Right ventricle myocardium superior (tissue), 1 donor: ENCODE measurements around the gene DHX9. TPM values are rescaled to one million over a fixed set of nuclear protein-coding genes. Genes with fewer than 3 reads are reported as not detected.

ENCODE experiments used
- ATAC-seq: fragments of 200-7000 bp; cut with Tn5 transposase; one replicate; pipeline ENCODE4 v1.9.1; 2020; ENCODE audit warnings: mild to moderate bottlenecking; ENCODE audit not compliant: poor library complexity
- DNase-seq: peaks from one replicate; pipeline ENCODE4 v3.0.0-alpha.2; 2020
- intact Hi-C: fragments of 100-400 bp; cut with DNase I; formaldehyde crosslinking; loops from one replicate; pipeline ENCODE4 v1.11.2; 2022
- long read RNA-seq: library from polyadenylated mRNA; unstranded; transcript quantifications from one replicate; pipeline ENCODE4 v2.0.0, GENCODE V29; 2021
- total RNA-seq: library from RNA; stranded (reverse); fragmentation: NEBNext Ultra II Directional; extraction: Animal tissue kit (Norgen Biotek cat#: 25700); gene quantifications from one replicate; pipeline ENCODE4 v1.2.1, GENCODE V29; 2021
- donor health status: DM: no; HTN: yes; CAD: no; lungs with severe emphysema.

The DHX9 gene
- total RNA-seq = 54.9 TPM
- long read RNA-seq, full-length matches to known transcripts = 35 of 53 reads
- long read RNA-seq, partial matches to known transcripts = 16 of 53 reads
- long read RNA-seq, other reads (novel, unspliced or antisense) = 2 of 53 reads

GRCh38 chr1:182839209-182840066 is at the start of gene DHX9:
Gene DHX9, plus strand, starts transcription at chr1:182839347. Its CDS starts 3,220 bp downstream, at chr1:182842567.
- DNase-seq (peak; percentile 97), ATAC-seq (peak; percentile 97)

GRCh38 chr1:182791281-182792179 is 47.6 kb upstream of the DHX9 start:
- no peak for ATAC-seq
- intact Hi-C loops = no loop called here
- no peak for DNase-seq

More at GRCh38 chr1:182839209-182840066, at the start of gene DHX9:
- intact Hi-C loops = no loop called here

GRCh38 chr1:182794091-182794490 is 45.1 kb upstream of the DHX9 start:
- intact Hi-C loops = no loop called here
- DNase-seq (no peak), ATAC-seq (no peak)

GRCh38 chr1:182794676-182795201 is 44.4 kb upstream of the DHX9 start:
- no peak for DNase-seq
- ATAC-seq = peak; percentile 18
- intact Hi-C loops = no loop called here

GRCh38 chr1:182795563-182796228 is 43.5 kb upstream of the DHX9 start:
- intact Hi-C loops = no loop called here
- ATAC-seq (peak; percentile 61), DNase-seq (no peak)

GRCh38 chr1:182802006-182802803 is 36.9 kb upstream of the DHX9 start:
- ATAC-seq (peak; percentile 71), DNase-seq (no peak)
- intact Hi-C loops = no loop called here

GRCh38 chr1:182803846-182804245 is 35.3 kb upstream of the DHX9 start:
- no peak for DNase-seq
- intact Hi-C loops = no loop called here
- ATAC-seq = no peak

- DNase-seq (no peak), ATAC-seq (no peak)
- intact Hi-C loops = no loop called here
Observed at GRCh38 chr1:182806015-182806678, 33.0 kb upstream of the DHX9 start.

GRCh38 chr1:182807907-182808306 is 31.2 kb upstream of the DHX9 start:
- intact Hi-C loops = no loop called here
- ATAC-seq (peak; percentile 34), DNase-seq (no peak)

GRCh38 chr1:182809414-182809957 is 29.7 kb upstream of the DHX9 start:
- no peak for ATAC-seq
- intact Hi-C loops = no loop called here
- no peak for DNase-seq

GRCh38 chr1:182811975-182812722 is 27.0 kb upstream of the DHX9 start:
- ATAC-seq = no peak
- intact Hi-C loops = no loop called here
- no peak for DNase-seq

GRCh38 chr1:182816863-182817262 is 22.3 kb upstream of the DHX9 start:
- ATAC-seq (no peak), DNase-seq (no peak)
- intact Hi-C loops = no loop called here

- intact Hi-C loops = no loop called here
- DNase-seq (no peak), ATAC-seq (no peak)
Observed at GRCh38 chr1:182817802-182818201, 21.3 kb upstream of the DHX9 start.

- DNase-seq (no peak), ATAC-seq (no peak)
- intact Hi-C loops = no loop called here
Observed at GRCh38 chr1:182823220-182823619, 15.9 kb upstream of the DHX9 start.

GRCh38 chr1:182826892-182827291 is 12.3 kb upstream of the DHX9 start:
- ATAC-seq (no peak), DNase-seq (no peak)
- intact Hi-C loops = no loop called here

- intact Hi-C loops = no loop called here
- no peak for DNase-seq
- ATAC-seq = no peak
Observed at GRCh38 chr1:182829285-182829932, 9.7 kb upstream of the DHX9 start.
